Mesenchymal stem cell (in vitro differentiated cells and primary cell): ENCODE results near the gene CCL16.
A peak's percentile ranks its signal among the peaks of the same experiment; 100 is the strongest.

Experiments used
- DNase-seq: peaks from one replicate; pipeline ENCODE4 v3.0.0-alpha.2; 2013
- H2AFZ ChIP-seq: one replicate; pipeline ENCODE4 v1.6.1; 2013; ENCODE audit warnings: low read depth, mild to moderate bottlenecking, control low read depth, inconsistent platforms, low read length, moderate library complexity
- H2AK5ac ChIP-seq: 2 replicates; pipeline ENCODE4 v1.6.1; 2013; ENCODE audit warnings: low read length, moderate library complexity, mild to moderate bottlenecking, inconsistent platforms; ENCODE audit not compliant: severe bottlenecking
- H2BK120ac ChIP-seq: one replicate; pipeline ENCODE4 v1.6.1; 2013; ENCODE audit warnings: low read depth, mild to moderate bottlenecking, inconsistent platforms, low read length, moderate library complexity
- H2BK12ac ChIP-seq, 2 experiments: one replicate each; pipeline ENCODE4 v1.6.1; 2013; ENCODE audit warnings: inconsistent platforms in 2 of 2, low read length in 2 of 2, mild to moderate bottlenecking in 2 of 2, moderate library complexity in 2 of 2, control low read depth in 1 of 2
- H2BK15ac ChIP-seq: one replicate; pipeline ENCODE4 v1.6.1; 2013; ENCODE audit warnings: mild to moderate bottlenecking, low read depth, inconsistent platforms; ENCODE audit not compliant: poor library complexity, severe bottlenecking
- H2BK5ac ChIP-seq: 2 replicates; pipeline ENCODE4 v1.6.1; 2013; ENCODE audit warnings: low read depth, mild to moderate bottlenecking, low read length, control low read depth, inconsistent platforms; ENCODE audit not compliant: poor library complexity, severe bottlenecking
- H3K14ac ChIP-seq, 2 experiments: one replicate each; pipeline ENCODE4 v1.6.1; 2013; ENCODE audit warnings: inconsistent platforms in 2 of 2, low read length in 2 of 2, control low read depth in 1 of 2, mild to moderate bottlenecking in 1 of 2, moderate library complexity in 1 of 2
- H3K18ac ChIP-seq, 2 experiments: one replicate each; pipeline ENCODE4 v1.6.1; 2013; ENCODE audit warnings: inconsistent platforms in 2 of 2, low read length in 2 of 2, control low read depth in 1 of 2, low read depth in 1 of 2, mild to moderate bottlenecking in 1 of 2
- H3K23ac ChIP-seq, 2 experiments: one replicate each; pipeline ENCODE4 v1.6.1; 2013; ENCODE audit warnings: inconsistent platforms in 2 of 2, low read length in 2 of 2, mild to moderate bottlenecking in 2 of 2, moderate library complexity in 2 of 2, control low read depth in 1 of 2
- H3K27ac ChIP-seq: 2 replicates; pipeline ENCODE4 v1.5.1; 2013; ENCODE audit warnings: mild to moderate bottlenecking, moderate library complexity, low read length, control low read depth, inconsistent platforms; ENCODE audit not compliant: poor library complexity, severe bottlenecking
- H3K27me3 ChIP-seq, 2 experiments: 2 replicates each; pipeline versions ENCODE4 v1.6.1 to v1.7.0; 2013; ENCODE audit warnings: low read length in 2 of 2, mild to moderate bottlenecking in 2 of 2, moderate library complexity in 2 of 2, control low read depth in 1 of 2, inconsistent platforms in 1 of 2; ENCODE audit not compliant: control insufficient read depth in 1 of 2, insufficient read depth in 1 of 2
- H3K36me3 ChIP-seq, 2 experiments: 2 replicates each; pipeline versions ENCODE4 v1.6.1 to v1.7.0; 2013; ENCODE audit warnings: low read length in 2 of 2, control low read depth in 1 of 2, inconsistent platforms in 1 of 2, low read depth in 1 of 2, mild to moderate bottlenecking in 1 of 2; ENCODE audit not compliant: insufficient read depth in 2 of 2, control insufficient read depth in 1 of 2
- H3K4ac ChIP-seq, 2 experiments: one replicate each; pipeline ENCODE4 v1.6.1; 2013; ENCODE audit warnings: inconsistent platforms in 2 of 2, low read length in 2 of 2, mild to moderate bottlenecking in 2 of 2, moderate library complexity in 2 of 2, control low read depth in 1 of 2, low read depth in 1 of 2
- H3K4me1 ChIP-seq: 2 replicates; pipeline ENCODE4 v1.6.1; 2013; ENCODE audit warnings: low read depth, low read length, control low read depth; ENCODE audit not compliant: control insufficient read depth, insufficient read depth
- H3K4me2 ChIP-seq: 2 replicates; pipeline ENCODE4 v1.6.1; 2013; ENCODE audit warnings: low read length, mild to moderate bottlenecking, inconsistent platforms; ENCODE audit not compliant: poor library complexity, severe bottlenecking
- H3K4me3 ChIP-seq, 2 experiments: 2 replicates each; pipeline versions ENCODE4 v1.5.1 to v1.7.0; 2013; ENCODE audit warnings: low read length in 2 of 2, mild to moderate bottlenecking in 2 of 2, control low read depth in 1 of 2, low read depth in 1 of 2; ENCODE audit not compliant: insufficient read depth in 1 of 2
- H3K79me1 ChIP-seq: replicated peaks from 2 replicates; pipeline ENCODE4 v1.6.1; 2013; ENCODE audit warnings: mild to moderate bottlenecking, control low read depth, low read length, inconsistent platforms; ENCODE audit not compliant: poor library complexity, severe bottlenecking
- H3K9ac ChIP-seq: 2 replicates; pipeline ENCODE4 v1.7.0; 2013; ENCODE audit warnings: mild to moderate bottlenecking, low read length, moderate library complexity
- H3K9me3 ChIP-seq: 2 replicates; pipeline ENCODE4 v1.7.0; 2013; ENCODE audit warnings: mild to moderate bottlenecking, low read length; ENCODE audit not compliant: control insufficient read depth
- H4K8ac ChIP-seq: one replicate; pipeline ENCODE4 v1.6.1; 2013; ENCODE audit warnings: inconsistent platforms, mild to moderate bottlenecking, low read length, moderate library complexity
- H4K91ac ChIP-seq: one replicate; pipeline ENCODE4 v1.6.1; 2013; ENCODE audit warnings: mild to moderate bottlenecking, low read length, inconsistent platforms
- WGBS: methylation state at CpG from one replicate; pipeline ENCODE4 v1.1.7; 2013; ENCODE audit warnings: mixed read lengths; 5-methylcytosine and 5-hydroxymethylcytosine counted together

Gene CCL16

DNA sequence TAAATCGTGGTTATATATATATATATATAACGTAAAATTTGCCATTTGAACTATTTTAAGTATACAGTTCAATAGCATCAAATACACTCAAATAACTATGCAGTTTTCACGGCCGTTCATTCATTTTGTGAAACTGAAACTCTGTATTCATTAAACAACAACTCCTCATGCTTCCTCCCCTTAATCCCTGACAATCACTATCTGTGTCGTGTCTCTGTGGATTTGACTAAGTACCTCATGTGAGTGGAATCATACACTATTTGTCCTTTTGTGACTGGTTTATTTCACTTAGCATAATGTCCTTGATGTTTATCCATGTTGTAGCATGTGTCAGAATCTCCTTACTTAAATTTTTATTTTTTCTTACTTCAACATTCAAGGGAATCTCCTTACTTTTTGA, 33.6 kb upstream of the CCL16 start:
- no peaks in the 10 kb centered on the region for H3K36me3 ChIP-seq
- WGBS: 93% methylated on average over 2 of the region's 5 CpGs
- H3K18ac ChIP-seq: no peak overlapping the region
- no peaks in the 10 kb centered on the region for H3K9me3 ChIP-seq
- no peak overlapping the region for H2BK12ac ChIP-seq
- no peak overlapping the region for H2BK5ac ChIP-seq
- H3K27me3 ChIP-seq: peaks cover 0 to 51% of the 10 kb centered on the region in 2 experiments
- H3K4ac ChIP-seq: no peak overlapping the region
- no peak overlapping the region for H3K4me3 ChIP-seq
- no peak overlapping the region for H2AK5ac ChIP-seq
- no peak overlapping the region for H2BK15ac ChIP-seq
- no peak for DNase-seq
- no peak overlapping the region for H3K4me2 ChIP-seq
- H3K14ac ChIP-seq: no peak overlapping the region
- no peaks in the 10 kb centered on the region for H3K4me1 ChIP-seq
- H3K23ac ChIP-seq: no peak overlapping the region
- no peak overlapping the region for H3K9ac ChIP-seq
- no peak overlapping the region for H2AFZ ChIP-seq
- H3K27ac ChIP-seq: no peak overlapping the region
- H3K79me1 ChIP-seq: no peaks in the 10 kb centered on the region
- no peak overlapping the region for H4K8ac ChIP-seq
- H2BK120ac ChIP-seq: no peak overlapping the region
- H4K91ac ChIP-seq: no peak overlapping the region

DNA sequence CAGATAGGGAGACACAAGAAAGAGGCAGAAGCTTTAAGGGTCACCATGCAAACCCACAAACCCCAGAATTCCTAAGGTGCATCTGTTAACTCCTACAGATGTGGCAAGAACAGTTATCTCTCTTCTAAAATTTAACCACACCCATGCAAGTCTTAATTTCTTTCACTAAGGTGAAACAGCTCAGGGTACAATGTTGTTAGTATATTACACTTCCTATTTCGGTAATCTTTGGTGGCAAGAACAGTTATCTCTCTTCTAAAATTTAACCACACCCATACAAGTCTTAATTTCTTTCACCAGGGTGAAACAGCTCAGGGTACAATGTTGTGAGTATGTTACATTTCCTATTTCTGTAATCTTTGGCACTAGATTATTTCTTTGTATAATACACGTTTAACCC, 29.9 kb upstream of the CCL16 start:
- DNase-seq: no peak
- Histone ChIP-seq H4K91ac (no peak overlapping the region), H3K4me3 (no peak overlapping the region), H3K23ac (no peak overlapping the region), H3K9ac (no peak overlapping the region), H3K4ac (no peak overlapping the region), H2BK12ac (no peak overlapping the region), H2BK5ac (no peak overlapping the region), H2BK120ac (no peak overlapping the region), H2AK5ac (no peak overlapping the region), H3K36me3 (no peaks in the 10 kb centered on the region), H4K8ac (no peak overlapping the region), H3K27ac (no peak overlapping the region), H3K27me3 (peaks cover 0 to 46% of the 10 kb centered on the region in 2 experiments), H2AFZ (no peak overlapping the region), H2BK15ac (no peak overlapping the region), H3K9me3 (no peaks in the 10 kb centered on the region), H3K4me2 (no peak overlapping the region), H3K14ac (no peak overlapping the region), H3K79me1 (no peaks in the 10 kb centered on the region), H3K4me1 (no peaks in the 10 kb centered on the region), H3K18ac (no peak overlapping the region)
- WGBS: 82% methylated on average over 1 of the region's 2 CpGs

DNA sequence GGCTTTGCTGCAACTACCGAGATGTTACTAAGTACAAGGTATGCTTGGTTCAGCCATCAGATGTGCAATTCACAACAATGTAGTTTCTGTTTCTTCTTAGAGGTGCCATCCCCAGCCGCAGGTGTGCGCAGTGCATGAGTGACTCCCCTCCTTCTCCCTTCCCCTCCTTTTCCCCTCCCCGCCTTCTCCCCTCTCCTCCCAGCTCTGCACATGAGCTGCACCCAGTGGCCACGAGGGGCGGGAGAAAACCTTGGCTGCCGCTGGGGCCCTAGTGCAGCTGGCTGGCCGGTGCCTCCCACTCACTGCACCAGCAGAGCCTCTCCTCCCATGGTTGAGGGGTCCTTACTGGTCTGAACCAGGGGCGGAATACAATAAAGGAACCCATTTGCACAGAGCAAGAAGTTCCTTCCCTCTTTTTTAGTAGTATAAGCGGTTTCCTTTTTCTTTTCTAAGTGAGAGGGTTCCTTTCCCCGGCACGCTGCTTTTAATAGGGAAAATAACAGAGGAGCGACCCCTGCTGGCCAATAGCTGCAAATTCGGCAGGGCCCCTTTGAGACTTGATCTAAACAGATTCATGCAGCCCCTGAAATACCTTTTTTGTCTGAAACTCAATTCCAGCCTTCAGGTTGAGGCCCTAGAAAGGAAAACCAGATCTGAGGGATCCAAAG, 27.8 kb upstream of the CCL16 start:
- H3K4me3 ChIP-seq: no peak overlapping the region
- no peak overlapping the region for H3K4me2 ChIP-seq
- no peaks in the 10 kb centered on the region for H3K36me3 ChIP-seq
- no peak overlapping the region for H3K23ac ChIP-seq
- H3K4me1 ChIP-seq: no peaks in the 10 kb centered on the region
- DNase-seq: peak; percentile 7
- no peak overlapping the region for H2BK5ac ChIP-seq
- H3K27me3 ChIP-seq: peaks cover 0 to 47% of the 10 kb centered on the region in 2 experiments
- no peak overlapping the region for H2AK5ac ChIP-seq
- no peaks in the 10 kb centered on the region for H3K9me3 ChIP-seq
- 81% methylated on average over 14 of the region's 14 CpGs for whole genome bisulfite sequencing
- no peak overlapping the region for H2BK15ac ChIP-seq
- H2BK120ac ChIP-seq: no peak overlapping the region
- H3K9ac ChIP-seq: no peak overlapping the region
- no peak overlapping the region for H3K18ac ChIP-seq
- no peak overlapping the region for H4K91ac ChIP-seq
- no peaks in the 10 kb centered on the region for H3K79me1 ChIP-seq
- no peak overlapping the region for H3K27ac ChIP-seq
- no peak overlapping the region for H3K4ac ChIP-seq
- H2BK12ac ChIP-seq: no peak overlapping the region
- H2AFZ ChIP-seq: no peak overlapping the region
- no peak overlapping the region for H3K14ac ChIP-seq
- no peak overlapping the region for H4K8ac ChIP-seq

DNA sequence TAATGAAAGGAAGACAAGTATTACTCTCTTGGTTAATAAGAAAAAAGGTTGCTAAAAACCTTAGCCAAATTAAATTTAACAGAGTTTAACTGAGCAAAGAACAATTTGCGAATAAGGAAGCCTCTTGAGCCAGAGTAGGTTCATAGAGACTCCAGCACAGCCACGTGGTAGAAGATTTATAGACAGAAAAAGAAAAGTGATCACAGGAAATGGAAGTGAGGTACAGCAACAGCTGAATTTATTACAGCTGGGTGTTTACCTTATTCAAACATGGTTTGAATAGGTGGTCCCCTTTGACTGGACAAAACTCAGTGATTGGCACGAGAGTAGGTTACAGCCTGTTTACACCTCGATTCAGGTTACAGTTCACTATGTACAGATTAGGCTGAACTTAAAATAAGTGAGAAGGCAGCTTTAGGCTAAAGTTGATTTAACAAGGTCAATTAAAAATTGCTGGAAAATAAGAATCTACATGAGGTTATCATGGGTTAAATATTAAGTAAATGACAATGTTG, 23.4 kb upstream of the CCL16 start:
- H2BK15ac ChIP-seq: no peak overlapping the region
- H3K4ac ChIP-seq: no peak overlapping the region
- H3K79me1 ChIP-seq: no peaks in the 10 kb centered on the region
- H3K23ac ChIP-seq: no peak overlapping the region
- no peak overlapping the region for H4K91ac ChIP-seq
- peaks cover 0 to 35% of the 10 kb centered on the region in 2 experiments for H3K27me3 ChIP-seq
- no peaks in the 10 kb centered on the region for H3K4me1 ChIP-seq
- no peak overlapping the region for H3K14ac ChIP-seq
- no peak overlapping the region for H2BK5ac ChIP-seq
- no peaks in the 10 kb centered on the region for H3K36me3 ChIP-seq
- no peak overlapping the region for H3K9ac ChIP-seq
- H3K9me3 ChIP-seq: no peaks in the 10 kb centered on the region
- no peak overlapping the region for H4K8ac ChIP-seq
- no peak overlapping the region for H3K4me2 ChIP-seq
- no peak overlapping the region for H2AFZ ChIP-seq
- whole genome bisulfite sequencing: 68% methylated on average over 4 of the region's 4 CpGs
- no peak overlapping the region for H3K18ac ChIP-seq
- no peak for DNase-seq
- H2AK5ac ChIP-seq: no peak overlapping the region
- no peak overlapping the region for H2BK12ac ChIP-seq
- no peak overlapping the region for H3K4me3 ChIP-seq
- no peak overlapping the region for H2BK120ac ChIP-seq
- no peak overlapping the region for H3K27ac ChIP-seq
